Activated CD4-positive, alpha-beta memory T cell treated with anti-CD3 and anti-CD28 coated beads for 36 hours (primary cell): ENCODE results near the gene CDKAL1. TPM values are rescaled to one million over a fixed set of nuclear protein-coding genes. Genes with fewer than 3 reads are reported as not detected.

Experiments used
- CTCF ChIA-PET: fragments of 350-600 bp; sonication (Branson Sonifier 250); formaldehyde crosslinking; loops from one replicate; lab custom pipeline; 2021; ENCODE audit warnings: antibody characterized with exemption, inconsistent platforms; lab: Charles Lee
- POLR2A ChIA-PET: fragments of 350-600 bp; sonication (Branson Sonifier 250); formaldehyde crosslinking; loops from one replicate; lab custom pipeline; 2021; ENCODE audit warnings: antibody characterized with exemption; lab: Charles Lee
- DNase-seq: peaks from one replicate; pipeline ENCODE4 v3.0.0-alpha.2; 2020
- H3K27ac Mint-ChIP-seq: one replicate; pipeline ENCODE4 v1.8.0; 2021; ENCODE audit warnings: mixed read lengths
- H3K27me3 Mint-ChIP-seq: one replicate; pipeline ENCODE4 v1.8.0; 2021; ENCODE audit warnings: mixed read lengths
- H3K36me3 Mint-ChIP-seq: one replicate; pipeline ENCODE4 v1.8.0; 2021; ENCODE audit warnings: mixed read lengths
- H3K4me1 Mint-ChIP-seq: one replicate; pipeline ENCODE4 v1.8.0; 2021; ENCODE audit warnings: low read depth, mixed read lengths
- H3K4me3 Mint-ChIP-seq: one replicate; pipeline ENCODE4 v1.8.0; 2021; ENCODE audit warnings: mild to moderate bottlenecking, mixed read lengths
- H3K9me3 Mint-ChIP-seq: one replicate; pipeline ENCODE4 v1.8.0; 2021; ENCODE audit warnings: mixed read lengths
- intact Hi-C: fragments of 100-400 bp; cut with micrococcal nuclease; formaldehyde crosslinking; loops from one replicate; pipeline ENCODE4 v1.15.1; 2023
- total RNA-seq, 2 experiments: library from RNA; stranded (reverse); gene quantifications; one replicate each; pipeline ENCODE4 v1.2.3, GENCODE V29; 2021

The CDKAL1 gene
- total RNA-seq, 2 experiments from 2014 or later: 23.1 to 23.2 TPM

DNA sequence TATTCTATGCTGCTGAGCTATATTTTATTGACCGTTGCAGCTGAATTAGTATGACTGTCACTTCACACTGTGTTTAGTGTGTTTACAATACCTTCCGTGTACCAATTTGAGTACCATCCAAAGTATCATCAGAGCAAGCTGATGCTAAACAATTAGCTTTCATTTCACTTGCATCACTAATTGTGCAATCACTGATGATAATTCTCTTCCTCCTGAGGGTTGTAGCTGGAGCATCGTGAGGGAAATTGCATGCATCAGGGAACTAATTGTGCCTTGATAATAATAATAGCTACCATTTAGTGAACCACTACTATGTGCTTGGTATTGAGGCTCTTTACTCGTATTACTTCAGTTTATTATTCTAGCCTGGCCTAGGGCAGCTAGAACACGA is 674.5 kb downstream of the CDKAL1 start:
- POLR2A ChIA-PET: no interaction called here
- H3K4me3 Mint-ChIP-seq: no peak overlapping the region
- intact Hi-C loops: no loop called here
- no peak overlapping the region for H3K27ac Mint-ChIP-seq
- DNase-seq: no peak
- CTCF ChIA-PET: no interaction called here
- no peaks in the 10 kb centered on the region for H3K27me3 Mint-ChIP-seq
- H3K4me1 Mint-ChIP-seq: peaks cover 3% of the 10 kb centered on the region
- H3K9me3 Mint-ChIP-seq: peaks cover 18% of the 10 kb centered on the region
- peaks cover 76% of the 10 kb centered on the region for H3K36me3 Mint-ChIP-seq

DNA sequence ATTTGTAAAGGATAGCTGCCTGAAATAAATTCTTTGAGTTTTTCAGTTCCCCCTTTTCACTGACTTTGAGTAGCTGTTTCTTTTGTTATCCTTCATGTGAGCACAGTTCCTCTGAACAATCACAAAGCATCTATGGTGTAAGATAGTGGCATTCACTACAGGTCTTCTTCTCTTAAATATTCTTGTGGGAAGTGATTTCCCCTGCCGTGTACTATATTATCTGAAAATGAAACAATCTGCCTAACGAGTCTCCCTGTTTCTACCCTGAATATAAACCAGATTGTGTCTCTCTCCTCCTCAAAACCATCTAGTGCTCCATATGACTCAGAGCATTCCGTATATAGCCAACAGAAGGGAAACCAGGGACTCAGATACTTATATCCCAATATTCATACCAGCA is 679.2 kb downstream of the CDKAL1 start:
- no peak overlapping the region for H3K4me3 Mint-ChIP-seq
- ChIA-PET CTCF (interaction anchor here (0.7 kb wide), 1 partner anchor 79 kb away, joined by 3 read pairs; no protein-coding TSS in a partner anchor), POLR2A (no interaction called here)
- H3K9me3 Mint-ChIP-seq: peaks cover 12% of the 10 kb centered on the region
- H3K36me3 Mint-ChIP-seq: peaks cover 58% of the 10 kb centered on the region
- intact Hi-C loops: no loop called here
- peaks cover 3% of the 10 kb centered on the region for H3K4me1 Mint-ChIP-seq
- DNase-seq: no peak
- no peaks in the 10 kb centered on the region for H3K27me3 Mint-ChIP-seq
- no peak overlapping the region for H3K27ac Mint-ChIP-seq

DNA sequence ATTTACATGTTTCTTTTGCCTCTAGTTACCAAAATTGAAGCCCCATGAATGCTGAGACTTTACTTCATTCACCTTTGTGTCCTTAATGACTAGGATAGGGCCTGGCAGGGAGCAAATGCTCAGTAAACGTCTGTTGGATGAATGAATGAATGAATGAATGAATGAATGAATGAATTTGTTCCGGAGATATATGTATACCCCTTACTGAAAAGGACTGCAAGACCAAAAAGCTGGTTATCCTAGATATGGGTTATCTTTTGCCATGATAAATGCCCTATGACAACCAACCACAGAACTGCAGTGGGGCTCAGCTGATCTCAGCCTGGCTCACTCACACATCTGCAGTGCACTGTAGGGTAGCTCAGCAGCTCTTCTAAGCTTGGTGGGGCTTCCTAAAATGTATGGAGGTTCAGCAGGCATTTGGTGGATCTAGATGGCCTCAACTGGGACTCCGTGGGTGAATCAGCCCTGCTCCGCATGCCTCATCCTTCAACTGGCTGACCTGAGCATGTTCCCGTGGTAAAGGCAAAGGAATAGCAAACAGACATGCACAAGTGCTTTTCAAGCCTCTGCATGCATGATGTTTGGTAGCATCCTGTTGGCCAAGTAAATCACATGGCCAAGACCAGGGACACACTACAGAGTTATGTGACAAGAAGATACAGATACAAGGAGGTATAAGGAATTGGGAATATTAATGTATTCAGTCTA is 680.6 kb downstream of the CDKAL1 start:
- POLR2A ChIA-PET: no interaction called here
- H3K4me3 Mint-ChIP-seq: no peak overlapping the region
- intact Hi-C loops: no loop called here
- peaks cover 49% of the 10 kb centered on the region for H3K36me3 Mint-ChIP-seq
- peaks cover 3% of the 10 kb centered on the region for H3K4me1 Mint-ChIP-seq
- no peak for DNase-seq
- peaks cover 9% of the 10 kb centered on the region for H3K9me3 Mint-ChIP-seq
- CTCF ChIA-PET: no interaction called here
- H3K27me3 Mint-ChIP-seq: no peaks in the 10 kb centered on the region
- no peak overlapping the region for H3K27ac Mint-ChIP-seq

DNA sequence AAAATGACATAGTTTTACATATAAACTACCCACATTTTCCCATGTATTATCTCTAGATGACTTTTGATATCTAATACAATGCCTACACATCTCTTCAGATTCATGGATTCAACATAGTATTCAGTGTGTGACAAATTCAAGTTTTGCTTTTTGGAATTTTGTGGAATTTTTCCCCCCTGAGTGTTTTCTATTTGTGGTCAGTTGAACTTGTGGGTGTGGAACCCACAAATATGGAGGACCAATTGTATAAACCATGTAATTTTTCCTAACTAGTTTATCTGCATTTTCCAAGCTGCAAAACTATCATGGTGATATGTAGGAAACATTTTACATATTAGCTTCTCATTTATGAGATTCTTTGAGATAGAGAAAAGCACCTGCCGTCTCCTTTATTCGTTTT is 685.0 kb downstream of the CDKAL1 start:
- H3K27ac Mint-ChIP-seq: no peak overlapping the region
- no peak for DNase-seq
- no peaks in the 10 kb centered on the region for H3K9me3 Mint-ChIP-seq
- ChIA-PET CTCF (no interaction called here), POLR2A (no interaction called here)
- intact Hi-C loops: no loop called here
- H3K4me1 Mint-ChIP-seq: no peaks in the 10 kb centered on the region
- H3K27me3 Mint-ChIP-seq: no peaks in the 10 kb centered on the region
- H3K36me3 Mint-ChIP-seq: peaks cover 36% of the 10 kb centered on the region
- no peak overlapping the region for H3K4me3 Mint-ChIP-seq

DNA sequence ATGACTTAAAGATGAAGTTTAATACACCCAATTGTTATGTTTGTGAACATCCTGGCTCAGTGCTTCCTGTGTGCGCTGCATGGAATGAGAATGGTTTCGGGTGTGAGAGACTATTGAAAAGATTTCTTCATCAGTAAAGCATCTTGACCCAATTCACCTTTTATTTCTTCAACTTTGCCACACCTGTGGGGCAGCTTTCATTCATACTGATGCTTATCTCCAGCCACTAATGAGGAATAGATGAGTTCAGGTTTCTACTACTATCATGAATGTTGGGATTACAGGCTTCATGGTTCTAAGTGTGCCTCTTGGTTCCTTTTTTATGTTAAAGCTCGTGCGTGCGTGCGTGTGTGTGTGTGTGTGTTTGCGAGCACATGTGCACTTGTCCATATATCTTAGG is 685.6 kb downstream of the CDKAL1 start:
- H3K36me3 Mint-ChIP-seq: peaks cover 34% of the 10 kb centered on the region

DNA sequence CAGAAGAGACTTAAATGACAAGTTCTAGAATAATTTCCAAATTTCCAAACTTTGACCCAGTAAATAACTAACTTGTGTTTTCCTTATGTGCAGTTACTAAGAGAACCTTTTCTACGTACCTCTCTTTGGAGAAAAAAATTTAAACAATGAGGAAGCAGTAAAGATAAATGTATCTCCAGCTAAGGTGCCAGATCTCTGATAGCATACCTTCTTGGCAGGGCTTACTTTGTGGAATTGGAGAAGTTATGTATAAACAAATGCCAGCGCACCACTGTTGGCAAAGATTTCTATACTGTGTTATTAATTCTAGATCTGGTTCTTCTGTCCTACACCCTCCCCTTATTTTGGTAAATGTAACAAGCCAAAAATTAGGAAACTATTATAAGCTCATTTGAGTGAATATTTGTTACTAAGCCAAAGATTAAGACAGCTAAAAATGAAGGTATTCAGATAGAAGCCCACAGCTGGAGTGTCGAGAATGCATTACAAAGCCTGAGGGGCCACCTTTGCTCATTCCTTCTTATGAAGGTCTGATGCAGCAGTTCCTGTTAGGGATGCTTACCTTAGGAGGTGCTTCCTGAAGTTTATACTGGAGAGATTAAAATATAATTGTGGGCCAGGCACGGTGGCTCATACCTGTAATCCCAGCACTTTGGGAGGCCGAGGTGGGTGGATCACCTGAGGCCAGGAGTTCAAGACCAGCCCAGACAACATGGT is 686.2 kb downstream of the CDKAL1 start:
- Mint-ChIP-seq H3K27me3 (no peaks in the 10 kb centered on the region), H3K36me3 (peaks cover 34% of the 10 kb centered on the region), H3K4me3 (no peak overlapping the region), H3K27ac (no peak overlapping the region), H3K4me1 (no peaks in the 10 kb centered on the region), H3K9me3 (no peaks in the 10 kb centered on the region)
- intact Hi-C loops: no loop called here
- POLR2A ChIA-PET: no interaction called here
- CTCF ChIA-PET: no interaction called here
- no peak for DNase-seq

More for the DNA sequence above, 685.6 kb downstream of the CDKAL1 start:
- no peak for DNase-seq
- Mint-ChIP-seq H3K9me3 (no peaks in the 10 kb centered on the region), H3K27ac (no peak overlapping the region), H3K27me3 (no peaks in the 10 kb centered on the region), H3K4me1 (no peaks in the 10 kb centered on the region), H3K4me3 (no peak overlapping the region)
- CTCF ChIA-PET: no interaction called here
- POLR2A ChIA-PET: no interaction called here
- intact Hi-C loops: no loop called here

DNA sequence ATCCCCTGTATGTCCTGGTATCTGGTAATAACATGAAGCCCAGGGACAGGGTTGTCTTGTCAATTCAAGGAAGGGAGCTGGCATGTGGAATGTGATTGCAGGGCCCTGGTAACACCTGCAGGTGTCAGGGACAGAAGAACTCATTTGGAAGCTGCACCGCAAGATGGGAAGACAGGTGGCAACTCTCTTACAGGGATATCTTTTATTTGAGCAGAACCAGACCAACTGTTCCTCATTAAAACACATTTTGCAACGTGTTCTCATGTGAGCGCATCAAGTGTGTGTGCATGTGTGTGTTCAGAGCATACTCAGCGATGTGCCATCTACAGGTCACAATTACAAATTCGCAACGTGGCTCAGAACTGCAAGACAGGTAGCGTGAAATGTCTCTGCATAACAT is 688.4 kb downstream of the CDKAL1 start:
- Mint-ChIP-seq H3K27me3 (no peaks in the 10 kb centered on the region), H3K4me1 (no peaks in the 10 kb centered on the region), H3K9me3 (no peaks in the 10 kb centered on the region), H3K27ac (no peak overlapping the region), H3K4me3 (no peak overlapping the region), H3K36me3 (peaks cover 35% of the 10 kb centered on the region)
- intact Hi-C loops: no loop called here
- no peak for DNase-seq
- ChIA-PET POLR2A (no interaction called here), CTCF (no interaction called here)

DNA sequence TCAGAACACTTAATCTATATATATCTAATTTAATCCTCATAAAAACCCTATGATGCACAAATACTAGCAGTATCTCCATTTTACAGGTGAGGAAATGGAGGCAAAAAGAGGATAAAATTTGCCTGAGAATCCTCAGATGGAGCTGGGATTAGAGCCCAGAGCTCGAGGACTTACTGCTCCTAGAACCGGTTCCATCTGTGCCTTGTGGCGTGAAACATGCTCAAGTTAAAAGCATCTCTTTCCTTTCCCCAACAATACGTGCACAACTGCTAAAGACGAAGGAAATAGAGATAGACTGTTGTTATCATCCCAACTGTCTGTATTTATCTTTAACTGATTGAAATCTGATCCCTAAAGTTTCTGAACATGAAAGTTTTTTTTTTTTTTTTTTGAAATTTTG is 691.7 kb downstream of the CDKAL1 start:
- H3K27me3 Mint-ChIP-seq: no peaks in the 10 kb centered on the region
- CTCF ChIA-PET: no interaction called here
- H3K4me1 Mint-ChIP-seq: no peaks in the 10 kb centered on the region
- H3K27ac Mint-ChIP-seq: no peak overlapping the region
- DNase-seq: no peak
- peaks cover 47% of the 10 kb centered on the region for H3K36me3 Mint-ChIP-seq
- H3K4me3 Mint-ChIP-seq: no peak overlapping the region
- intact Hi-C loops: no loop called here
- no peaks in the 10 kb centered on the region for H3K9me3 Mint-ChIP-seq
- POLR2A ChIA-PET: no interaction called here

DNA sequence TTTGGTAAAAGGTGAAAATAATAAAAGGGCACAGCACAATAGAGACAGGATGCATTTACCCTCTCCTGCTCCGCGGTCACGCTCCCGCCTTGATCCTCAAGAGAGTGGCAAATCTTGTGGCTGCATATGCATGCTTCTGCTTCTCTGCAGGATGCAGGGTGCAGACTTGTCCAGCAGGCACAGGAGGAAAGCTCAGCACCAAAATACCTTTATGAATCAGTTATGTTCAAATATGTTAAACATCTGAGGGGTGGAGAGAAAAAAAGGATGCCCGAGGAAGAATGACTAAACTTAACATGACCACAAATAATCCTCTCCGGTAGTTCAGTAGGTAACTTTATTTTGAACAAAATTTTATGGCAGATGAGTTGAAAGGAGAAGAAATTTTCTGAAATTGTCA is 693.2 kb downstream of the CDKAL1 start:
- Mint-ChIP-seq H3K9me3 (no peaks in the 10 kb centered on the region), H3K4me3 (no peak overlapping the region), H3K4me1 (no peaks in the 10 kb centered on the region), H3K27ac (no peak overlapping the region), H3K27me3 (no peaks in the 10 kb centered on the region), H3K36me3 (peaks cover 52% of the 10 kb centered on the region)
- ChIA-PET POLR2A (no interaction called here), CTCF (no interaction called here)
- intact Hi-C loops: no loop called here
- no peak for DNase-seq

DNA sequence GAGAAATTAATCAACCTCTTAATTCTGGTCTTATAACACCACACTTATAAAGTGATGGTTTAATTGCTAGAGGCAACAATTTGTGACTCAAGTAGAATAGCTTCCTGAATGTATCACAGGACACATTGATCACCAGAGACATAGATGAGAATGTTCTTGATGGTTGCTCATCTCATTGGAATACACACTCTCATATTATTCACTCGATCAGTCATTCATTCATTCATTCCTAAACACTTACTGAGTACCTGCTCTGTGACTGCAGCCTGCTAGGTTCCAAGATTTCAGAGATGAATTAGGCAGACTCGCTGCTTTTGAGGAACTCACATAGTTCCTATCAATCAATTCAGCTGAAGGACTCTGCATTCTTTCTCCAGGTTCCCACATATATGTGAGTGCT is 694.2 kb downstream of the CDKAL1 start:
- Mint-ChIP-seq H3K27me3 (no peaks in the 10 kb centered on the region), H3K36me3 (peaks cover 55% of the 10 kb centered on the region), H3K4me3 (no peak overlapping the region), H3K9me3 (no peaks in the 10 kb centered on the region), H3K27ac (no peak overlapping the region), H3K4me1 (no peaks in the 10 kb centered on the region)
- ChIA-PET POLR2A (no interaction called here), CTCF (no interaction called here)
- intact Hi-C loops: no loop called here
- no peak for DNase-seq

DNA sequence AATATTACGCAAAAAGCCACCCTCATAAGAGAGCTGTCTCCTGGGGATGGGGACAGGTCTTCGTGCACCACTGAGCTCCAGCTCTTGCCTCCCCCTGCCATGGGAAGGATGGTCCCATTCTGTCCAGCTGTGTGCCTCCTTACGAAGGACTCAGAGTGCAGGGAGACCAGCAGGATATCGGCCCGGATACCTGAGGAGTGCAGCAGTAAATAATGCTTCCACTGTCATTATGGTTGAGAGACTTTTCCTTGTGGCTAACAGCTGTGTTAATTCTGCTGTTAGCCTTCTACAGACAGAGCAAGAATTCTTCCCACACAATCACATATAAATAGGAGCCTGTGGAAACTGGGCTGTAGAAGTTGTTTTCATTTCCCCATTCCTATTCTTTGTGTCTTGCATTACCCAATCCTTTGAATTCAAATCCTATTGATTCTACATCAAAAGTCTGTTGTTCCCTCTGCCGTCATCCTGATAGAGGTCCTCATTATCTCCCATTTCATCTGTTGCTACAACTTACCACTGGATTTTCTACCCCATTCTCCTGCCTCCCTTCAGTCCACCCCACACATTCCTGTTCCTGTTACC is 694.7 kb downstream of the CDKAL1 start:
- H3K27ac Mint-ChIP-seq: no peak overlapping the region
- H3K4me3 Mint-ChIP-seq: no peak overlapping the region
- H3K27me3 Mint-ChIP-seq: no peaks in the 10 kb centered on the region
- H3K9me3 Mint-ChIP-seq: no peaks in the 10 kb centered on the region
- ChIA-PET CTCF (no interaction called here), POLR2A (no interaction called here)
- DNase-seq: no peak
- intact Hi-C loops: no loop called here
- H3K4me1 Mint-ChIP-seq: no peaks in the 10 kb centered on the region
- peaks cover 57% of the 10 kb centered on the region for H3K36me3 Mint-ChIP-seq

DNA sequence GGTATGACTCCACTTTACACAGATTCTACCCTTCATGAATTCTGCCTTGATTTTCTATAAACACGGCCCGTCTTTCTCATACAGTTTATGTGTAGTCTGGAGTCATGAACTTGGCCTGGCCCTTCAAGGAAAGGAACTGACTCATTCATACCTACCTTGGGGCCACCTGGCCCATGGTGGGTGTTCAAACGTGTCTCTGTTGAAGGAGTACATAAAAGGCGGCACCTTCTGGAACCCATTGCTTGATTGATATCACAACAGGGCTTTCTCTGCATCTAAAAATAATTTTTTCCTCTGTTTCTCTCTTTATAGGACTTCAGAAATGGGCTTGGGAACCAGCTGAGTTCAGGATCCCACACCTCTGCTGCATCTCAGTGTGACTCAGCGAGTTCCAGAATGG is 696.3 kb downstream of the CDKAL1 start:
- Mint-ChIP-seq H3K36me3 (peaks cover 70% of the 10 kb centered on the region), H3K4me3 (no peak overlapping the region), H3K27ac (no peak overlapping the region), H3K9me3 (peaks cover 10% of the 10 kb centered on the region), H3K27me3 (no peaks in the 10 kb centered on the region), H3K4me1 (no peaks in the 10 kb centered on the region)
- no peak for DNase-seq
- intact Hi-C loops: no loop called here
- ChIA-PET CTCF (no interaction called here), POLR2A (no interaction called here)
